ENCODE results near the gene SERGEF.
A peak's percentile ranks its signal among the peaks of the same experiment; 100 is the strongest.

- peak; percentile 40 for TF ChIP-seq CTCF (IDR thresholded peaks at IDR 0.05; ENCODE audit: low read depth, low read length, poor library complexity, severe bottlenecking)
- TF ChIP-seq EZH2phosphoT487 (IDR thresholded peaks at IDR 0.05; ENCODE audit: borderline replicate concordance, low read length): no peak
These were observed 242.7 kb downstream of the SERGEF start for GRCh38 chr11:17770048-17770652.
